DND-41 (cell line): ENCODE data around the gene DCAF10.

Experiments used
- CTCF ChIP-seq: IDR thresholded peaks from 2 replicates; pipeline ENCODE4 v1.5.1; 2012; ENCODE audit warnings: borderline replicate concordance, low read length, moderate library complexity, mild to moderate bottlenecking; ENCODE audit not compliant: poor library complexity, severe bottlenecking; ENCODE audit errors: extremely low read depth
- EZH2 ChIP-seq: IDR thresholded peaks from 3 replicates; pipeline ENCODE4 v1.6.1; 2012; ENCODE audit warnings: borderline replicate concordance, low read depth, mild to moderate bottlenecking, moderate library complexity, low read length, inconsistent platforms; ENCODE audit not compliant: severe bottlenecking

GRCh38 chr9:37910271-37910670 lies 109.7 kb downstream of the DCAF10 start:
- TF ChIP-seq CTCF (no peak), EZH2 (no peak)
